H9 (cell line): ENCODE measurements around the gene USP47. TPM values are rescaled to one million over a fixed set of nuclear protein-coding genes. Genes with fewer than 3 reads are reported as not detected.
A peak's percentile ranks its signal among the peaks of the same experiment; 100 is the strongest.

Source experiments
- DNase-seq: peaks from one replicate; pipeline ENCODE4 v3.0.0-alpha.2; 2017
- H2AFZ ChIP-seq: one replicate; pipeline ENCODE4 v1.6.1; 2013; ENCODE audit warnings: mild to moderate bottlenecking, low read length, control low read depth, moderate library complexity
- H2AK5ac ChIP-seq: 2 replicates; pipeline ENCODE4 v1.6.1; 2013; ENCODE audit warnings: low read length, control low read depth, mixed read lengths; ENCODE audit not compliant: insufficient read length
- H2BK120ac ChIP-seq: one replicate; pipeline ENCODE4 v1.6.1; 2013; ENCODE audit warnings: low read depth, mild to moderate bottlenecking, low read length, control low read depth, inconsistent platforms; ENCODE audit not compliant: poor library complexity, severe bottlenecking
- H2BK12ac ChIP-seq: 2 replicates; pipeline ENCODE4 v1.6.1; 2013; ENCODE audit warnings: low read length, control low read depth, mixed read lengths, low read depth; ENCODE audit not compliant: insufficient read length
- H2BK15ac ChIP-seq: 2 replicates; pipeline ENCODE4 v1.6.1; 2013; ENCODE audit warnings: low read depth, low read length, control low read depth
- H2BK20ac ChIP-seq: one replicate; pipeline ENCODE4 v1.6.1; 2013; ENCODE audit warnings: low read depth, mild to moderate bottlenecking, low read length, control low read depth, inconsistent platforms; ENCODE audit not compliant: poor library complexity, severe bottlenecking
- H2BK5ac ChIP-seq: 2 replicates; pipeline ENCODE4 v1.6.1; 2013; ENCODE audit warnings: low read length, control low read depth, mixed read lengths; ENCODE audit not compliant: insufficient read length
- H3K14ac ChIP-seq: 2 replicates; pipeline ENCODE4 v1.6.1; 2013; ENCODE audit warnings: low read length, control low read depth; ENCODE audit not compliant: insufficient read depth
- H3K18ac ChIP-seq: 2 replicates; pipeline ENCODE4 v1.6.1; 2013; ENCODE audit warnings: low read depth, mild to moderate bottlenecking, mixed read lengths, low read length, control low read depth; ENCODE audit not compliant: insufficient read length
- H3K23ac ChIP-seq: 2 replicates; pipeline ENCODE4 v1.6.1; 2013; ENCODE audit warnings: low read length, control low read depth, mixed read lengths, low read depth; ENCODE audit not compliant: insufficient read length
- H3K23me2 ChIP-seq: 2 replicates; pipeline ENCODE4 v1.6.1; 2013; ENCODE audit warnings: low read depth, mild to moderate bottlenecking, mixed read lengths, low read length, control low read depth; ENCODE audit not compliant: insufficient read length, poor library complexity, severe bottlenecking
- H3K27ac ChIP-seq: 2 replicates; pipeline ENCODE4 v1.5.1; 2013; ENCODE audit warnings: low read length, control low read depth, mixed read lengths, low read depth; ENCODE audit not compliant: insufficient read length
- H3K27me3 ChIP-seq: 2 replicates; pipeline ENCODE4 v1.6.1; 2013; ENCODE audit warnings: low read length, control low read depth, inconsistent platforms; ENCODE audit not compliant: insufficient read depth
- H3K4ac ChIP-seq: 2 replicates; pipeline ENCODE4 v1.6.1; 2013; ENCODE audit warnings: low read depth, mild to moderate bottlenecking, control low read depth, inconsistent platforms, low read length, moderate library complexity
- H3K4me1 ChIP-seq: 2 replicates; pipeline ENCODE4 v1.6.1; 2013; ENCODE audit warnings: low read length, control low read depth, inconsistent platforms; ENCODE audit not compliant: insufficient read depth
- H3K4me2 ChIP-seq: 2 replicates; pipeline ENCODE4 v1.6.1; 2013; ENCODE audit warnings: low read length, control low read depth, mixed read lengths; ENCODE audit not compliant: insufficient read length, insufficient read depth
- H3K56ac ChIP-seq: 2 replicates; pipeline ENCODE4 v1.6.1; 2013; ENCODE audit warnings: low read depth, mild to moderate bottlenecking, mixed read lengths, low read length, control low read depth; ENCODE audit not compliant: insufficient read length
- H3K79me1 ChIP-seq: 2 replicates; pipeline ENCODE4 v1.6.1; 2013; ENCODE audit warnings: low read depth, mild to moderate bottlenecking, moderate library complexity, low read length, control low read depth, inconsistent platforms; ENCODE audit not compliant: insufficient read depth, poor library complexity, severe bottlenecking
- H3K79me2 ChIP-seq: 2 replicates; pipeline ENCODE4 v1.6.1; 2013; ENCODE audit warnings: low read length, control low read depth, inconsistent platforms; ENCODE audit not compliant: insufficient read depth
- H3K9ac ChIP-seq: 2 replicates; pipeline ENCODE4 v1.6.1; 2013; ENCODE audit warnings: low read length, control low read depth, mixed read lengths; ENCODE audit not compliant: insufficient read length; ENCODE audit errors: extremely low read depth
- H3K9me3 ChIP-seq: one replicate; pipeline ENCODE4 v1.6.1; 2013; ENCODE audit warnings: low read depth, low read length, inconsistent platforms; ENCODE audit not compliant: control insufficient read depth
- H3T11ph ChIP-seq: one replicate; pipeline ENCODE4 v1.6.1; 2013; ENCODE audit warnings: mild to moderate bottlenecking, low read length, control low read depth, inconsistent platforms
- H4K20me1 ChIP-seq: one replicate; pipeline ENCODE4 v1.6.1; 2013; ENCODE audit not compliant: control insufficient read depth, insufficient read length, insufficient read depth
- H4K5ac ChIP-seq: 2 replicates; pipeline ENCODE4 v1.6.1; 2013; ENCODE audit warnings: low read depth, mild to moderate bottlenecking, mixed read lengths, low read length, control low read depth; ENCODE audit not compliant: insufficient read length
- H4K8ac ChIP-seq: replicated peaks from 2 replicates; pipeline ENCODE4 v1.6.1; 2013; ENCODE audit warnings: low read length, control low read depth, mixed read lengths, low read depth; ENCODE audit not compliant: insufficient read length
- H4K91ac ChIP-seq: 2 replicates; pipeline ENCODE4 v1.6.1; 2013; ENCODE audit warnings: low read depth, mild to moderate bottlenecking, moderate library complexity, mixed read lengths, low read length, control low read depth; ENCODE audit not compliant: insufficient read length
- H3K27ac Mint-ChIP-seq, 3 experiments: 2 replicates in 2 of 3; 3 replicates in 1 of 3; pipeline ENCODE4 v1.8.0; 2020 to 2021; ENCODE audit warnings: mixed read lengths in 3 of 3, mild to moderate bottlenecking in 1 of 3, moderate library complexity in 1 of 3
- H3K27me3 Mint-ChIP-seq: 2 replicates; pipeline ENCODE4 v1.8.0; 2021; ENCODE audit warnings: low read depth, mild to moderate bottlenecking, moderate library complexity, mixed read lengths
- H3K36me3 Mint-ChIP-seq, 3 experiments: 2 replicates in 2 of 3; 3 replicates in 1 of 3; pipeline ENCODE4 v1.8.0; 2020 to 2021; ENCODE audit warnings: low read depth in 3 of 3, mixed read lengths in 3 of 3; ENCODE audit not compliant: insufficient read depth in 1 of 3
- H3K4me1 Mint-ChIP-seq, 2 experiments: 2 replicates each; pipeline ENCODE4 v1.8.0; 2020; ENCODE audit warnings: mixed read lengths in 2 of 2
- H3K4me3 Mint-ChIP-seq, 2 experiments: 2 replicates in 1 of 2; 3 replicates in 1 of 2; pipeline ENCODE4 v1.8.0; 2020 to 2021; ENCODE audit warnings: mild to moderate bottlenecking in 2 of 2, mixed read lengths in 2 of 2, moderate library complexity in 1 of 2
- H3K9me3 Mint-ChIP-seq, 2 experiments: 2 replicates in 1 of 2; 3 replicates in 1 of 2; pipeline ENCODE4 v1.8.0; 2020; ENCODE audit warnings: mild to moderate bottlenecking in 2 of 2, mixed read lengths in 2 of 2, moderate library complexity in 1 of 2
- WGBS: extraction: QIAGEN DNeasy Blood & Tissue Kit; methylation state at CpG from one replicate; pipeline ENCODE4 v1.1.7; 2013; ENCODE audit warnings: missing lambda C conversion rate, low lambda C conversion rate, mixed read lengths; ENCODE audit not compliant: insufficient read length; ENCODE audit errors: extremely low coverage; 5-methylcytosine and 5-hydroxymethylcytosine counted together
- total RNA-seq: library from RNA; stranded (reverse); gene quantifications from 2 replicates; pipeline ENCODE4 v1.2.1, GENCODE V29; 2021
- TF ChIP-seq, protein P1 (sequence below): fragments of 200-600 bp; sonication (generic); conservative IDR thresholded peaks from 3 replicates; pipeline ENCODE4 v1.8.0; 2021; ENCODE audit warnings: antibody characterized with exemption, mild to moderate bottlenecking

The USP47 gene
- total RNA-seq, 1 experiment from 2014 or later, result 26.7 TPM

DNA sequence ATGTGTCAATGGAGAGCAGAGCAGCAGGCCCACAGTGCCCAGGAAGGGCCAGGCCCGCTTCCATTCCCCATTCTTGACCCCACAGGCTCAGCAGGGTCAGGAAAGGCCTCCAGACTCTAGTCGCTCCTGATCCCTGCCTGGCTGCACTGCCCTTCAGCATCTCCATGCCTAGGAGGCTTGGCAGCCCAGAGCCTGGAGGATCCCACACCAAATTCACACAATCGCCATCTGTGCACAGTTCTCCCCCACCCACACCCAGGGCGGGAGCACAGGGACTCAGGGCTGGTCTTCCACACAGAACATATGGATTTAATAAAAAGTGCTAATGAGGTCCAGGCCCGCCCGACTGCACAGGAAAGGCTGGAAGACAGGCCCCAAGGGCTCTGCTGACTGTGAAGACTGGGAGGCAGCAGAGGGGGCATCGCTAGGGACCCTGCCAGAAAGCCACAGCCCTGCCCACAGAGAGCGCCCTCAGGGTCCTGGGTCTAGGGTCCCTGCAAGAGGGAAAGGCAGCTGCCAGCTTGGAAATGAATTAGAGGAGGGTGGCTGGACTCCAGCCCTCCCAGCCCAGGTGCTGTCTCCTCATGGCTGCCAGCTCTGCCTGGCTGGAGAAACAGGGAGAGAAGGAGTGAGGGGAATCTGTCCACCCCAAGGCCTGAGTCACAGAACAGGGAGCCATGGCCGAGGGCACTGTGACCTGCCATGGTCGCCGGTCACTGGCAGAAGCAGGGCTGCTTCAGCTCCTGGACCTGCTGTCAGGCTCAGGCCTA lies 126.9 kb downstream of the USP47 start:
- Mint-ChIP-seq H3K27ac (peak overlapping the region in 1 of 3 experiments; percentile 64; a peak in 1 of 7 replicates), H3K27me3 (no peaks in the 10 kb centered on the region; the same call in 1 of the 2 replicates), H3K4me3 (no peak overlapping the region), H3K9me3 (no peaks in the 10 kb centered on the region), H3K36me3 (peaks cover 0 to 12% (median 3%) of the 10 kb centered on the region in 3 experiments; a peak in 2 of 7 replicates), H3K4me1 (peaks cover 7 to 10% of the 10 kb centered on the region in 2 experiments)
- Histone ChIP-seq H4K5ac (no peak overlapping the region), H3K79me2 (no peaks in the 10 kb centered on the region), H4K91ac (no peak overlapping the region), H3K23ac (no peak overlapping the region), H2BK12ac (no peak overlapping the region), H3K14ac (no peak overlapping the region; the same call in 1 of the 2 replicates), H2BK5ac (no peak overlapping the region), H3K79me1 (no peaks in the 10 kb centered on the region), H3K27me3 (no peaks in the 10 kb centered on the region), H3K4ac (no peak overlapping the region), H2BK120ac (no peak overlapping the region), H3K9ac (no peak overlapping the region), H3K4me1 (no peaks in the 10 kb centered on the region; the same call in 1 of the 2 replicates), H3K23me2 (no peaks in the 10 kb centered on the region), H3K27ac (no peak overlapping the region), H4K8ac (no peak overlapping the region), H3T11ph (no peak overlapping the region), H3K56ac (no peak overlapping the region), H2BK15ac (no peak overlapping the region), H2BK20ac (no peak overlapping the region), H2AK5ac (no peak overlapping the region), H2AFZ (no peak overlapping the region), H3K18ac (no peak overlapping the region), H3K4me2 (no peak overlapping the region), H4K20me1 (no peaks in the 10 kb centered on the region), H3K9me3 (no peaks in the 10 kb centered on the region)
- no peak for DNase-seq
- TF ChIP-seq, protein P1, sequence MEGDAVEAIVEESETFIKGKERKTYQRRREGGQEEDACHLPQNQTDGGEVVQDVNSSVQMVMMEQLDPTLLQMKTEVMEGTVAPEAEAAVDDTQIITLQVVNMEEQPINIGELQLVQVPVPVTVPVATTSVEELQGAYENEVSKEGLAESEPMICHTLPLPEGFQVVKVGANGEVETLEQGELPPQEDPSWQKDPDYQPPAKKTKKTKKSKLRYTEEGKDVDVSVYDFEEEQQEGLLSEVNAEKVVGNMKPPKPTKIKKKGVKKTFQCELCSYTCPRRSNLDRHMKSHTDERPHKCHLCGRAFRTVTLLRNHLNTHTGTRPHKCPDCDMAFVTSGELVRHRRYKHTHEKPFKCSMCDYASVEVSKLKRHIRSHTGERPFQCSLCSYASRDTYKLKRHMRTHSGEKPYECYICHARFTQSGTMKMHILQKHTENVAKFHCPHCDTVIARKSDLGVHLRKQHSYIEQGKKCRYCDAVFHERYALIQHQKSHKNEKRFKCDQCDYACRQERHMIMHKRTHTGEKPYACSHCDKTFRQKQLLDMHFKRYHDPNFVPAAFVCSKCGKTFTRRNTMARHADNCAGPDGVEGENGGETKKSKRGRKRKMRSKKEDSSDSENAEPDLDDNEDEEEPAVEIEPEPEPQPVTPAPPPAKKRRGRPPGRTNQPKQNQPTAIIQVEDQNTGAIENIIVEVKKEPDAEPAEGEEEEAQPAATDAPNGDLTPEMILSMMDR, result no peak
- WGBS, result no CpG with 5 or more reads among the region's 11 CpGs
